Astrocyte (in vitro differentiated cells and primary cell): Measurements from ENCODE around the gene ATP11C. TPM values are rescaled to one million over a fixed set of nuclear protein-coding genes. Genes with fewer than 3 reads are reported as not detected.

Experiments used
- DNase-seq: peaks from one replicate; pipeline ENCODE4 v3.0.0-alpha.2; 2010; ENCODE audit warnings: low read depth
- FAIRE-seq: peaks from 2 replicates; lab custom pipeline; 2011; peaks lifted over from hg19 to GRCh38; lab: Jason Lieb, UNC
- H2AFZ ChIP-seq: 2 replicates; pipeline ENCODE4 v1.6.0; 2012; ENCODE audit warnings: low read depth, low read length, inconsistent platforms
- H3K27ac ChIP-seq: 2 replicates; pipeline ENCODE4 v1.5.1; 2011; ENCODE audit warnings: low read depth, low read length, inconsistent platforms
- H3K27me3 ChIP-seq: 2 replicates; pipeline ENCODE4 v1.6.0; 2011; ENCODE audit warnings: low read length, inconsistent platforms; ENCODE audit not compliant: insufficient read depth
- H3K36me3 ChIP-seq: 2 replicates; pipeline ENCODE4 v1.5.1; 2011; ENCODE audit warnings: low read length, inconsistent platforms; ENCODE audit not compliant: insufficient read depth
- H3K4me1 ChIP-seq: 2 replicates; pipeline ENCODE4 v1.5.1; 2011; ENCODE audit warnings: low read length, inconsistent platforms; ENCODE audit not compliant: insufficient read depth
- H3K4me2 ChIP-seq: 2 replicates; pipeline ENCODE4 v1.6.0; 2012; ENCODE audit warnings: low read length, inconsistent platforms
- H3K4me3 ChIP-seq: 2 replicates; pipeline ENCODE4 v1.5.1; 2011; ENCODE audit warnings: low read depth, mild to moderate bottlenecking, low read length, inconsistent platforms; ENCODE audit not compliant: insufficient read depth
- H3K79me2 ChIP-seq: 2 replicates; pipeline ENCODE4 v1.6.0; 2012; ENCODE audit warnings: mild to moderate bottlenecking, low read length, inconsistent platforms; ENCODE audit not compliant: insufficient read depth
- H3K9ac ChIP-seq: 2 replicates; pipeline ENCODE4 v1.6.0; 2012; ENCODE audit warnings: mild to moderate bottlenecking, low read length, inconsistent platforms
- H3K9me3 ChIP-seq: 2 replicates; pipeline ENCODE4 v1.5.1; 2012; ENCODE audit warnings: low read depth, mild to moderate bottlenecking, low read length, inconsistent platforms; ENCODE audit not compliant: insufficient read depth
- H4K20me1 ChIP-seq: 2 replicates; pipeline ENCODE4 v1.6.0; 2012; ENCODE audit warnings: low read length, inconsistent platforms; ENCODE audit not compliant: insufficient read depth
- H3K27ac Mint-ChIP-seq: one replicate; pipeline ENCODE4 v1.8.0; 2021; ENCODE audit warnings: mild to moderate bottlenecking, mixed read lengths; ENCODE audit not compliant: unreplicated experiment
- H3K27me3 Mint-ChIP-seq: one replicate; pipeline ENCODE4 v1.8.0; 2021; ENCODE audit warnings: low read depth, mixed read lengths; ENCODE audit not compliant: unreplicated experiment
- H3K36me3 Mint-ChIP-seq: one replicate; pipeline ENCODE4 v1.8.0; 2021; ENCODE audit warnings: low read depth, mixed read lengths; ENCODE audit not compliant: unreplicated experiment
- H3K4me1 Mint-ChIP-seq: one replicate; pipeline ENCODE4 v1.8.0; 2021; ENCODE audit warnings: low read depth, mixed read lengths; ENCODE audit not compliant: unreplicated experiment
- H3K4me3 Mint-ChIP-seq: one replicate; pipeline ENCODE4 v1.8.0; 2021; ENCODE audit warnings: mild to moderate bottlenecking, moderate library complexity, mixed read lengths; ENCODE audit not compliant: unreplicated experiment
- H3K9me3 Mint-ChIP-seq: one replicate; pipeline ENCODE4 v1.8.0; 2021; ENCODE audit warnings: mild to moderate bottlenecking, mixed read lengths; ENCODE audit not compliant: unreplicated experiment
- CTCF ChIP-seq: IDR thresholded peaks from 2 replicates; pipeline ENCODE4 v1.5.1; 2011; ENCODE audit warnings: low read depth, mild to moderate bottlenecking, inconsistent platforms, low read length, moderate library complexity; ENCODE audit not compliant: insufficient read depth
- EZH2 ChIP-seq: IDR thresholded peaks from 2 replicates; pipeline ENCODE4 v1.6.1; 2012; ENCODE audit warnings: mild to moderate bottlenecking, low read length, inconsistent platforms; ENCODE audit not compliant: insufficient read depth
- total RNA-seq: library from RNA; stranded (reverse); gene quantifications from 2 replicates; pipeline ENCODE4 v1.2.1, GENCODE V29; 2021

Gene ATP11C
- total RNA-seq, 1 donor from 2014 or later: 24.6 TPM

- Histone ChIP-seq H3K79me2 (peaks cover 38% of the 10 kb centered on the region), H3K4me2 (no peak overlapping the region), H3K9me3 (no peaks in the 10 kb centered on the region), H3K4me1 (no peaks in the 10 kb centered on the region), H3K27ac (no peak overlapping the region), H3K27me3 (no peaks in the 10 kb centered on the region), H3K9ac (no peak overlapping the region), H2AFZ (no peak overlapping the region), H4K20me1 (peaks cover 18% of the 10 kb centered on the region), H3K36me3 (no peaks in the 10 kb centered on the region), H3K4me3 (no peak overlapping the region)
- Mint-ChIP-seq H3K36me3 (no peaks in the 10 kb centered on the region), H3K27me3 (no peaks in the 10 kb centered on the region), H3K4me3 (no peak overlapping the region), H3K9me3 (no peaks in the 10 kb centered on the region), H3K27ac (no peak overlapping the region), H3K4me1 (peaks cover 18% of the 10 kb centered on the region)
- no peak for TF ChIP-seq EZH2
- DNase-seq: no peak
- no peak for FAIRE-seq
Observed at GRCh38 chrX:139907078-139907477, 25.8 kb downstream of the ATP11C start.

DNA sequence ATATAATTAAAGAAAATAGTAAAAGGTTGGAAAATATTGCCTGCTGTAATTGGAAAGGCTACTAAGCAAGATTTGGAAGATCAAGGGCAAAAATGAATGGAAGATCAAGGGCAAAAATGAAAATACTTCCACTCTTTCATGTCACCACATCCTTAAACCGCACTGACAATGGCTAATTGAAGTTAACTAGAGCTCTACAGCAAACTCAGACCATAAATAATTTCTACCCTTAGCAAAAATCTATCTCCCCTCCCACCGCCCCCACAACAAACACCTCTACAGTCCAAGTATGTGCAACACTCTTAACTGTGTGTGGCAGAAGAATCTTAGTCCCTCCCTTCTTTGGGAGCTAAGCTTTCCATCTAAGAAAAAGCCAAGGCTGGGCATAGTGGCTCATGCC lies 27.1 kb downstream of the ATP11C start:
- no peak for TF ChIP-seq EZH2
- TF ChIP-seq CTCF: no peak
- Histone ChIP-seq H3K4me3 (no peak overlapping the region), H3K27ac (no peak overlapping the region), H4K20me1 (peaks cover 18% of the 10 kb centered on the region), H2AFZ (no peak overlapping the region), H3K36me3 (no peaks in the 10 kb centered on the region), H3K79me2 (peaks cover 27% of the 10 kb centered on the region), H3K9me3 (no peaks in the 10 kb centered on the region), H3K9ac (no peak overlapping the region), H3K27me3 (no peaks in the 10 kb centered on the region), H3K4me2 (no peak overlapping the region), H3K4me1 (no peaks in the 10 kb centered on the region)
- FAIRE-seq: no peak
- Mint-ChIP-seq H3K4me3 (no peak overlapping the region), H3K9me3 (no peaks in the 10 kb centered on the region), H3K4me1 (peaks cover 18% of the 10 kb centered on the region), H3K36me3 (no peaks in the 10 kb centered on the region), H3K27me3 (no peaks in the 10 kb centered on the region), H3K27ac (no peak overlapping the region)
- DNase-seq: no peak

DNA sequence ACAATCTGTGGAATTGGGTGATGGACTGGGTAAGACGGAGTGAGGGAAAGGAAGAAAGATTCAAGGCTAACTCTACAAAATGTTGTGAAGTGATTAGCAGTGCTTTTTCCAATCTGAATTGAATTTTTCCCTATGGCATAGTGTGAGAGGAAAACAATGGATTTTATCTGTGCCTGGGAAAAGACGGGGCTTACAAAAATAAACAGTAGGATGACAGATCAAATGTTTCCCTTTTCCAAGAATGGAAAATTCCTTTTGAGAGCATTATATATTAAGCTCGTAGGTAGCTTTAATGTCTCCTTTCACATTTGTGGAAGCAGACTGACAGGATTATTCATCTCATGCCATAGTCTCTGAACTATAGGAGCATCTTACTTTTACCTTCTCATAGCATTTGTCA lies 27.8 kb downstream of the ATP11C start:
- H3K27me3 ChIP-seq: no peaks in the 10 kb centered on the region
- no peaks in the 10 kb centered on the region for H3K36me3 ChIP-seq
- Mint-ChIP-seq H3K36me3 (no peaks in the 10 kb centered on the region), H3K27me3 (no peaks in the 10 kb centered on the region), H3K9me3 (no peaks in the 10 kb centered on the region), H3K4me1 (peaks cover 18% of the 10 kb centered on the region), H3K4me3 (no peak overlapping the region), H3K27ac (no peak overlapping the region)
- peak overlapping the region; percentile 60 for H3K4me2 ChIP-seq
- peak overlapping the region; percentile 27 for H3K9ac ChIP-seq
- peaks cover 29% of the 10 kb centered on the region for H3K79me2 ChIP-seq
- H3K9me3 ChIP-seq: no peaks in the 10 kb centered on the region
- H4K20me1 ChIP-seq: peaks cover 18% of the 10 kb centered on the region
- FAIRE-seq (peak; percentile 90), DNase-seq (peak; percentile 18)
- peak overlapping the region; percentile 19 for H3K27ac ChIP-seq
- TF ChIP-seq EZH2: no peak
- TF ChIP-seq CTCF: no peak
- H3K4me1 ChIP-seq: no peaks in the 10 kb centered on the region
- H2AFZ ChIP-seq: no peak overlapping the region
- H3K4me3 ChIP-seq: no peak overlapping the region
